B cell (primary cell): ENCODE measurements around the gene RAB8A.

Experiments used
- EZH2 ChIP-seq: IDR thresholded peaks from 2 replicates; pipeline ENCODE4 v1.6.1; 2012; ENCODE audit warnings: borderline replicate concordance, low read depth, mild to moderate bottlenecking, moderate library complexity, low read length; ENCODE audit not compliant: insufficient read depth, poor library complexity, severe bottlenecking
- TF ChIP-seq, protein P1 (sequence below): fragments of 200-600 bp; IDR thresholded peaks from one replicate; pipeline ENCODE4 v1.8.0; 2022; ENCODE audit warnings: antibody characterized with exemption, mild to moderate bottlenecking

GRCh38 chr19:16112778-16113177 is 1.1 kb downstream of the RAB8A start:
- TF ChIP-seq, protein P1, sequence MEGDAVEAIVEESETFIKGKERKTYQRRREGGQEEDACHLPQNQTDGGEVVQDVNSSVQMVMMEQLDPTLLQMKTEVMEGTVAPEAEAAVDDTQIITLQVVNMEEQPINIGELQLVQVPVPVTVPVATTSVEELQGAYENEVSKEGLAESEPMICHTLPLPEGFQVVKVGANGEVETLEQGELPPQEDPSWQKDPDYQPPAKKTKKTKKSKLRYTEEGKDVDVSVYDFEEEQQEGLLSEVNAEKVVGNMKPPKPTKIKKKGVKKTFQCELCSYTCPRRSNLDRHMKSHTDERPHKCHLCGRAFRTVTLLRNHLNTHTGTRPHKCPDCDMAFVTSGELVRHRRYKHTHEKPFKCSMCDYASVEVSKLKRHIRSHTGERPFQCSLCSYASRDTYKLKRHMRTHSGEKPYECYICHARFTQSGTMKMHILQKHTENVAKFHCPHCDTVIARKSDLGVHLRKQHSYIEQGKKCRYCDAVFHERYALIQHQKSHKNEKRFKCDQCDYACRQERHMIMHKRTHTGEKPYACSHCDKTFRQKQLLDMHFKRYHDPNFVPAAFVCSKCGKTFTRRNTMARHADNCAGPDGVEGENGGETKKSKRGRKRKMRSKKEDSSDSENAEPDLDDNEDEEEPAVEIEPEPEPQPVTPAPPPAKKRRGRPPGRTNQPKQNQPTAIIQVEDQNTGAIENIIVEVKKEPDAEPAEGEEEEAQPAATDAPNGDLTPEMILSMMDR, result no peak
- no peak for TF ChIP-seq EZH2
